Measurements from ENCODE around the gene CDC25B. TPM values are rescaled to one million over a fixed set of nuclear protein-coding genes. Genes with fewer than 3 reads are reported as not detected.
A peak's percentile ranks its signal among the peaks of the same experiment; 100 is the strongest.

CDC25B gene
- total RNA-seq, 1 donor from 2014 or later, result 60.6 TPM

DNA sequence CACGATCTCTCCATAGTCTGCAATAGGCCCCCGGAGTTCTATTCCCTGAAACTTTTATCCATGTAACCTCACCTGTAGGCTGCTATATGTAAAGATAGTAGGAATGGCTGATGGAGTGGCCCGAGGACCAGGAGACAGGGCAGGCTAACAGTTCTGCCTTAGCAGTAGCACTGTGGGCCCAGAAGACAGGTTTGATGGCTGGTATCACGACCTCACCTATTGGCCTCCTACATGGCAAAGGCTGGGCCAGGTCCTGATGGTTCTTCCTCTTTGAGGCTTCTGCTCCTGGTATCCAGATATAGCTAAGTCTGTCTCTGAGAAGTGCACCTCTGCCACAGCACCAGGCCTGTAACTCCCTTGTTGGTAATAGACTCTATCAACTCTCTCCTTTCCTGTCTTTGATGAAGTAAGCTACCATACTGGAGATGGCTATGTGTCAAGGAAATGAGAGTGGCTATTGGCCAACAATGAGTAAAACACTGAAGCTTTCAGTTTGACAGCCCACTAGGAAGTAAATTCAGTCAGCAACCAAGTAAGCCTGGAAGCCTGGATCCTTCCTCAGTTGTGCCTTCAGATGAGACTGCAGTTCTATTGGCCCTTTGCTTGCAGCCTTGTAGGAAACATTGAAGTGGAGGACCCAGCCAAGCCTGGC lies 20.5 kb upstream of the CDC25B start:
- H3K27ac ChIP-seq, result no peak overlapping the region
- no peaks in the 10 kb centered on the region for H3K9me3 ChIP-seq
- intact Hi-C loops (cut with DNase I), result no loop called here
- no peaks in the 10 kb centered on the region for H3K27me3 ChIP-seq
- TF ChIP-seq, protein P1, sequence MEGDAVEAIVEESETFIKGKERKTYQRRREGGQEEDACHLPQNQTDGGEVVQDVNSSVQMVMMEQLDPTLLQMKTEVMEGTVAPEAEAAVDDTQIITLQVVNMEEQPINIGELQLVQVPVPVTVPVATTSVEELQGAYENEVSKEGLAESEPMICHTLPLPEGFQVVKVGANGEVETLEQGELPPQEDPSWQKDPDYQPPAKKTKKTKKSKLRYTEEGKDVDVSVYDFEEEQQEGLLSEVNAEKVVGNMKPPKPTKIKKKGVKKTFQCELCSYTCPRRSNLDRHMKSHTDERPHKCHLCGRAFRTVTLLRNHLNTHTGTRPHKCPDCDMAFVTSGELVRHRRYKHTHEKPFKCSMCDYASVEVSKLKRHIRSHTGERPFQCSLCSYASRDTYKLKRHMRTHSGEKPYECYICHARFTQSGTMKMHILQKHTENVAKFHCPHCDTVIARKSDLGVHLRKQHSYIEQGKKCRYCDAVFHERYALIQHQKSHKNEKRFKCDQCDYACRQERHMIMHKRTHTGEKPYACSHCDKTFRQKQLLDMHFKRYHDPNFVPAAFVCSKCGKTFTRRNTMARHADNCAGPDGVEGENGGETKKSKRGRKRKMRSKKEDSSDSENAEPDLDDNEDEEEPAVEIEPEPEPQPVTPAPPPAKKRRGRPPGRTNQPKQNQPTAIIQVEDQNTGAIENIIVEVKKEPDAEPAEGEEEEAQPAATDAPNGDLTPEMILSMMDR (IDR thresholded peaks at IDR 0.05), result no peak
- H3K4me1 ChIP-seq, result peaks cover 5 to 7% of the 10 kb centered on the region in 2 donors
- H3K36me3 ChIP-seq, result no peaks in the 10 kb centered on the region
- DNase-seq (ENCODE audit: low spot score in 2 of 2), result no peak
- H3K4me3 ChIP-seq, result no peak overlapping the region

DNA sequence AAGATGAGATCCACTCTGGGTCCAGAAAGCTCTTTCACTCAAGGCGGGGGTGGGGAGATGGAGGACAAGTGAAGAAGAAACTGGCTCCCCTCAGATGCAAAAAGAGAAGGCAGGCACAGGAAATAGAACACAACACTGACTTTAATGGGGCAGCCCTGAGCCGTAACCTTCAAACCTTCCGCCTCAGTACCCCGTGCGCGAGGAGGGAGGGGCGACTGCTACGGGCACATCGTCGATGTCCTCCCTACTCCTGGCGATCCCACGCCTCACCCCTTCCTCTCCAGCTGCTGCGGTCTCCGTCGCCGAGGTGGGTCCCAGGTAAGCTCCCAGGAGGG lies 18.8 kb upstream of the CDC25B start:
- peak overlapping the region; percentile 57 to 62 for H3K4me3 ChIP-seq
- H3K9me3 ChIP-seq, result no peaks in the 10 kb centered on the region
- peaks cover 5 to 13% of the 10 kb centered on the region in 2 donors for H3K4me1 ChIP-seq
- no peak for DNase-seq (ENCODE audit: low spot score in 2 of 2)
- no peak overlapping the region for H3K27ac ChIP-seq
- no peaks in the 10 kb centered on the region for H3K36me3 ChIP-seq
- H3K27me3 ChIP-seq, result no peaks in the 10 kb centered on the region
- TF ChIP-seq, protein P1 (IDR thresholded peaks at IDR 0.05), result no peak
- intact Hi-C loops (cut with DNase I), result no loop called here

DNA sequence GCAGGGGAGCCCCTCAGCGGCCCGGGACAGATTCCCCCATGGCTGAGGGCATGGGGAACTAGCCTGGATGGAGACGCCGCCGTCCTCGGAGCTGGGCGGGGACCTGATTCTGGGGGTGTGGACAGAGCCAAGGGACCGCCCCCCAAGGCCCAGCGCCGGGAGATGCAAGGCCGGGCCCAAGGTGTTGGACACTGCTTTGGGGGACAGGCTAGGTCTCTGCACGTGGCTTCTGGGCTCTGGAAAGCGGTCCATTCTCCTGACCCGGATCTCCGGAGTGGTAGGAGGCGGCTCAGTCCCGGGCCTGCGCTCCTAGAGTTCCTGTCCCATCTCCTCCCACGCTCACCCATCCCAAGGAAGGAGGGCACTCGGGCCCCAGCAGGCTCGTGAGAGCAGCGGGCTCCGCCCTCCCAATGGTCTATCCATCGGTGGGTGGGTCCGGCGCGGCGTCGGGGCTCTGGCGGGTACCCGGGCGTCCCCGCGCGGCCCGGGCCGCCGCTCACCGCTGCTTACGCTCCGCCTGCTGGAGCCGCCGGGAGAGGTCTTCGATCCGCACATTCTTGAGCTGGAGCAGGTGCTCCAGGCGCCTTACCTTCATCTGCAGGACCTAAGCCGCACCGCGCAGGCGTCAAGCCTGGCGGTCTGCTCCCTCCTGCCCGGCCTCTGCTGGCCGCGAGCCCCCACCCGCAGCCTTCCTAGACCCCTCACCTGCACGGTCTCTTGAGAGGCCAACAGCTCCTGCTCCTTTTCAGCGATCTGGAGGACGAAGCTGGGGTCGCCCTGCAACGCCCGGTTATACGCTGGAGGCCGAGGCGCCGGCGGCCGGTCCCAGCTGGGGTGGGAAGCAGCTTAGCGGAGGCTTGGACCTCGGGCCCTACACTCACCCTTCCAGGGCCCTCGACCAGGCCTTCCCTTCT lies 18.1 kb upstream of the CDC25B start:
- Histone ChIP-seq H3K4me1 (peaks cover 5 to 14% of the 10 kb centered on the region in 2 donors), H3K9me3 (no peaks in the 10 kb centered on the region), H3K27ac (no peak overlapping the region), H3K4me3 (peak overlapping the region; percentile 57 to 62), H3K36me3 (no peaks in the 10 kb centered on the region), H3K27me3 (no peaks in the 10 kb centered on the region)
- intact Hi-C loops (cut with DNase I), result no loop called here
- peak in 1 of 2 donors; percentile 82 for DNase-seq (ENCODE audit: low spot score in 2 of 2)
- TF ChIP-seq, protein P1 (IDR thresholded peaks at IDR 0.05), result no peak

DNA sequence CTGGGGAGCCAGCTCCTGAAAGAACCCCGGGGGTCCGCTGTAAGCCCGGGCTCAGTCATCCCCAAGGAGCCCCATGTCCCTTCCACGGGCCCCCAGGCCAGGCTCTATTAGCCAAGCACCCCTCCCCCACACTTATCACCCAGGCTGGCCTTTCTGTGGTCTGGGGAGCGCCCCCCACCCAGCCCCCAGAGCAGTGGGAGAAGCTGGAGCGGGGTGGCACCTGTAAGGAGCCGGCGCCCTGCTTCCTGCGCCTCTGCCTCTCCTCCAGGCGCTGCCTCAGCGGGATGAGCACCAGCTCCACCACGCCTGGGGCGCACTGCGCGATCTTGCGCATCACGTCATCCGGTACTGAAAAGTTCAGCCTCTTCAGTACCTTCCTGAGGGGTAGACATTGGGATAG lies 17.1 kb upstream of the CDC25B start:
- H3K9me3 ChIP-seq, result no peaks in the 10 kb centered on the region
- H3K4me3 ChIP-seq, result no peak overlapping the region
- H3K36me3 ChIP-seq, result peaks cover 0 to 4% of the 10 kb centered on the region in 2 donors
- H3K27me3 ChIP-seq, result no peaks in the 10 kb centered on the region
- no peak for DNase-seq (ENCODE audit: low spot score in 2 of 2)
- peaks cover 8 to 20% of the 10 kb centered on the region in 2 donors for H3K4me1 ChIP-seq
- TF ChIP-seq, protein P1 (IDR thresholded peaks at IDR 0.05), result no peak
- H3K27ac ChIP-seq, result no peak overlapping the region
- intact Hi-C loops (cut with DNase I), result no loop called here

DNA sequence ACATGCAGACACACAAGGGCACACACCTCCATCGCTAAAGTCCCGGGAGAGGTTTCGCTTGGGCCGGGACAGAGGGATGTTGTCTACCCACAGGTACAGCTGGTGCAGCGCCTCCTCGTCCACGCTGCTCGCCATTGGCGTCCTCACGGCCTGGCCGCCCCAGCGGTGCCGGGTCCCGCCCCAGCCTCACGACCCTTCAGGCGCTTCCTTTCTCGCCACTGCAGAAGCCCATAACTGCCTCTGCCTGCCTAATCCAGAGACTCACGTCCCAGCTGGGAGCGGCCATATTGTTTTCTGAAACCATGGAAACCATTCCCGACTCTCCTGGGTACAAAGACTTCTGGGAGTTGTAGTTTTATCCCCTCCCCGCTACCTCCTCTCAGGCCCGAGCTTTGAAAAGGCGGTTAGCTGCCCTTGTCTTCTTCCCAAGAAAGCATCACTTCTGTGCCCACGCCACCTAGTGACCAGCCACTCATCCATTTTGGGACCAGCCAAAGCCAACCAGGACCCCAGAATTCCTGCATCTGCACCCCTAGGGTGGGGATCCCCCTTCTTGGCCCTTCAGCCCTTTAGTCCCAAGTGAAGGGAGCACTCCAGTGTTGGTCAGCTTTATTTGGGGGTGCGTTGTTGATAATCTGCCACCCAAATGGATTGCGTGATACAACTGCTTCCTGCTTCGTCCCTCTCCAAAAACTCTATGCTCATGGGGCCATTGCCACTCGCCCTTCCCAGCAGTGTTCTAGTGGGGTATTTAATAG lies 14.8 kb upstream of the CDC25B start, which contains the start of gene SPEF1:
Gene SPEF1, minus strand, starts transcription at position 296 of the 758 bp plus-strand sequence. Its CDS starts 161 bp downstream, at position 135.
- Histone ChIP-seq H3K36me3 (peaks cover 0 to 12% of the 10 kb centered on the region in 2 donors), H3K4me1 (peaks cover 26 to 38% of the 10 kb centered on the region in 2 donors), H3K9me3 (no peaks in the 10 kb centered on the region), H3K27ac (peak within 1 kb of the TSS; percentile 44 to 57), H3K4me3 (peak within 1 kb of the TSS; percentile 28 to 30), H3K27me3 (no peaks in the 10 kb centered on the region)
- intact Hi-C loops (cut with DNase I), result loop anchor here (1.0 to 2.0 kb wide), 3 partner anchors 14 to 105 kb away; partner anchors contain the start of gene ADISSP
- TF ChIP-seq, protein P1 (IDR thresholded peaks at IDR 0.05), result peak; percentile 24 to 50 (median 30)
- peak; percentile 61 to 93 for DNase-seq (ENCODE audit: low spot score in 2 of 2)
